ENCODE data around the gene SPACA6.

Gene SPACA6

DNA sequence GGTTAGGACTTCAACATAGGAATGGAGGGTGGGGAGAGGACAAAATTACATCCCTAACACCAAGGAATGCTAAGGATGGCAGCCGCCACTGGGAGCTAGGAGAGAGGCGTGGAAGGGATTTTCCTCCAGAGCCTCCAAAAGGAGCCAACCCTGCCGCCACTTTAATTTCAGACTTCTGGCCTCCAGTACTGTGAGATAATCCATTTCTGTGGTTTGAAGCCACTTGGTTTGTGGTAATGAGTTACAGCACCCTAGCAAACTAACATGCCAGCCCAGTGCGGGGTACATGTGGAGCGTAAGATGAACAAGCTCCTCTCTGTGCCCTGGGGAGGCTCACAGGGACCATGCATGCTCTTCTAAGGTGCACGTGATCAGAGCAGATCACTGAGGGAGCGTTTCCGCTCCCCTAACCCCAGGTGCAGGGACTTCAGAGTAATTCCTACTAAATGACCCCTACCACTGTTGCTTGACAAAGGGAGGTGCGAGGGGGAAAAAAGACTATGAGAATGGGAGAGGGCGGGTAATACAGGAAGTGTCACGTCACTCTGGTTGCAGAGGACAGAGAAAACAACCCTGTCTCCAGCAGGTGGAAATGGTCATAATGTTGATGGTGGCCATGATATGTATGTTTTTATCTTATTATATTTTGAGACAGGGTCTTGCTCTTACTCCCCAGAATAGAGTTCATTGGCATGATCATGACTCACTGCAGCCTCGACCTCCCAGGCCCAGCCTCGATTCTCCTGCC, 46.5 kb downstream of the SPACA6 start:
- no peak for DNase-seq

DNA sequence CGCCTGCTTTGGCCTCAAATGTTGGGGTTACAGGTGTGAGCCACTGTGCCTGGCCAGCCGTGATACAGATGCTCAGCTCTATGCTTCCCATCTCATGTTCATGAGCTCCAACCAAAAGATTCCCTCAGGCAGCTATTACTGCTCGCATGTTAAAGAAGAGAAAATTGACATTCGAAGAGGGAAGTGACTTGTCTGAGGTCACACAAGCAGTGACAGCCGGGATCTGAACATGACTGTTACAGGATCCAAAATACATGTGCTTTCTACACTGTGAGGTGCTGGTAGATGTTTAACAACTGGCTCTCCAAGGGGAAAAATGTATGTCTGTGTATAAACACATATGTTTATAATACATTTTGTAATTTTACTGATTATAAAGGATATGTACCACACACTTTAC, 47.2 kb downstream of the SPACA6 start:
- no peak for DNase-seq

DNA sequence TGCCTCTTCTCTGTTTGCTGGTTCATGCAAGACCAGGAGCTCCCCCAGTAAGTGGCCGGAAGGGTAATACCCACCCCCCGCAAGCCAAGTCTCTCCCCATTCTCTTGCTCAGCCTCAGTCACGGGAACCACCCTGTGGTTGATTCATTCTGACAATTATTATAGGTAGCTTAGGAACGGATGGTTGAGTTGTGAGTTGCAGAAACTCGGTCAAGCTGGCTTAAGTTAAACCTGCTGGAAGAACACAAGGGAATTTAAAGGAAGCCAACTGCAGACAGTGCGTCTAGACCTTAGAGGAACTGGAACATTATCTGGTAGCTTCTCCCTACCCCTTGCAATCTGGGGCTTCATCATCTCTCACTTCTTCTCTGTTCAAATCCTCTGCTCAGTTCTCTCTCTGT, 49.7 kb downstream of the SPACA6 start:
- DNase-seq = no peak

- no peak for DNase-seq
Measured at GRCh38 chr19:51743405-51743804, 50.3 kb downstream of the SPACA6 start.

DNA sequence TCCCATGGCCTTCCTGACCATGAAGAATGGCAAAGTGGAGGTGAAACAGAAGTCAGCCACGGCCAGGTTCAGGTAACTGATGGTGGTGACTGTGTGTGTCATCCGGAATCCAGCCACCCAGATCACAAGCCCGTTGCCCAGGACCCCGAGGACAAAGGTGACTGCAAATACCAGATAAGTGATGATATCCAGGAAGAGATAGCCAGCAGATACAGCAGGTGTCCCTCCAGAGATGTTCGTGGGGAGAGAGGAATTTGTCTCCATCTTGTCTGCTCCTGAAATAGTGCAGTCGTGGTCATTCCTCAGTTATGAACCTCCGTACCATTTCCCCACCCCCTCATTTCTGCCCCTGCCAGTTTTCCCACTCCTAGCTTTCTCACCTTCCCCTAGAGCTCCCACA, 53.6 kb downstream of the SPACA6 start:
- DNase-seq = no peak

DNA sequence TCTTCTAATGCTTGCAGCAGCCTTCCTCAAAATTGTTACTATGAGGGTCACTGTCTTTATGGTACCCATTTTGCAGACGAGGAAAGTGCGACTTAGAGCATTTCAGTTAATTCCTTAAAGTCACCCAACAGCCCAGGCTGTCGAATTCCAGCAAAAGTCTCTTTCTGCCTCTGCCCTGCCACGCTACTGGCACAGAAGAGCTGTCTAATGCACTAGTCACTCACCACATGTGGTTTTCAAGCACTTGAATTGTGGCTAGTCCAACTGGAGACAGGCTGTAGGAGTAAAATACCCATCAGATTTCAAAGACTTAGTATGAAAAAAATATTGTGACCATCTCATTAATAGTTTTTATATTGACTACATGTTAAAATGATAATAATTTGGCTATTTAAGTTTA, 56.8 kb downstream of the SPACA6 start:
- DNase-seq = no peak

DNA sequence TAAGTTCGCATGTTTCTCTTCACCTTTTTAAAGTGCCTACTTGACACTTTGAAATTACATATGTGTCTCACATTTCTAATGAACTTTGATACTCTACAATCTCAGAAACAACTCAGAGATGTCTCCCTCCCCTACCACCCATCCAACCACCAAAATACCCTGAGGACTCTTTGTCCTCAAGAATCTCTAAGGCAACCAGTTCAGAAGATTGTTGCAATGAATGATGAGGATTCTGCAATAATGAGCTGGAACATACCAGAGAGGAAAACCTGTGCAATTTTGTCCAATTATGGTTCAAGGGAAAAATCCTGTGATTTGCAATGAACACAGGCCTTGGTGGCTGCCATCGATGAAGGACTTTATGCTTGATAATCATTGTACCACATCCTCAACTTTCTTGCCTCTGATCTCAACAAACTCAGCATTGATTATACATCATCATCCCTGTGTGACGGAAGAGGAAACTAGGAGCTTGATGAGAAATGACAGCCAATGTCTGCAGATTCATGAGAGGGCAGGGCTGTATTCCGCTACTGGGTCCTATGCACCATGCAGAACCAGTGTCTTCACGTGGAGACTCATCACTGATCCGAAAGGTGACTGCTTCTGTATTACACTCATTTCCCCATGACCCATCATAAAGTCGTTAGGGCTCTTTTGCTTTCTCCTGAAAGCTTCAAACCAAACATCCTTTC, 57.4 kb downstream of the SPACA6 start:
- no peak for DNase-seq

DNA sequence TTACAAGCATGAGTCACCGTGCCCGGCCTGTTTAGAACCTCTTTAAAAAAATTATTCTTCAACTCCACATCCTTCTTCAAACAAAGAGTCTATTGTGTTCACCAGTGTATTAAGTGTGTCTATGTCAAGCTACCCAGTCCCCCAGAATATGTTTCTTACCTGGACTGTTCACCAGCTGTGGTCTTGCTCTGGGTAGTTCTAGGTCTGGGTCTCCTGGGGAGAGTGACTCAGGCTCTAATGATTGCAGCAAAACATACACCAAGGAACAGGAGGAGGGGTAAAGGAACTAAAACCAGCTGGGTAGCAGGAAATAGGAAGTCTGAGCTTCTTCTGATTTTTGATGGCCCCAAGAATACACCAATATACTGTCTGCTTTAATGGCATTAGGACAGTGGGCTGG, 58.5 kb downstream of the SPACA6 start, which contains the start of gene FPR1:
TSS of gene FPR1 (minus strand) at position 224 of the 400 bp plus-strand sequence. CDS start 4,884 bp downstream, outside the sequence.
- no peak for DNase-seq

DNA sequence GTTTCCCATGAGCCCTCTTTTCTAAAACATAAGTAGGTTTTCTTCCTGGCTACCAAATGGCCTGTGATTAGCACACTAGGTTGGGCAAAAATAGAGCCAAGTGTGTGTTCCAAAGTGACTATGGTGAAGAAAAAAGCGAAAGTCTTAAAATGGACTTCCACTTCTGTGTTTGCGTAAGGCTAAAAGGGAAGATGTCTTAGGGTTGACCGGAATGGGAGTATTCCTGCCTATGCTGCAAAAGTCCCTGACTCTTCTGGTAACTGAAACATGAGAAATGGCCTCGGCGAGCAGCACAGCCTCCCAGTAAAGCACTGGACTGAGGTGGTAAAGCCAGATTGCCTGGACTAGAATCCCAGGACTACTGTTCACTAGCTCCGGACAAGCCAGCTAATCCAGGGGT, 61.0 kb downstream of the SPACA6 start:
- no peak for DNase-seq

DNA sequence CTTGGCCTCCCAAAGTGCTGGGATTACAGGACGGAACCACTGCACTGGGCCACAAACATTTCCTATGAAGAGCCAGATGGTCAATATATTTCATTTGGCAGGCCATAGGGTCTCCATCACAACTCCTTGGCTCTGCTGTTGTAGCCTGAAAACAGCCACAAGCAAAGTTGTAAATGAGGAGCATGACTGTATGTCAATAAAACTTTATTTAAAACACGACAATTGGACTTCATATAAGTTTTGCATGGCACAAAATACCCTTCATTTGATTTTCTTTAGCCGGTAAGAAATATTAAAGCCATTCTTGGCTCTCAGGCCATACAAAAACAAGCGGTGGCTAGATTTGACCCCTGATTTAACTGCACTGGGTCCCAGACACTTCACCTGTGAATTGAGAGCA, 61.6 kb downstream of the SPACA6 start:
- DNase-seq = no peak

Measured in activated T-cell treated with anti-CD3 and anti-CD28 coated beads, Interleukin-2, amount 50 U/mL, for 48 hours (primary cell).